Activated B cell treated with CpG ODN at 0.5 μM for 24 hours (primary cell): ENCODE measurements around the gene FDXACB1. TPM values are rescaled to one million over a fixed set of nuclear protein-coding genes. Genes with fewer than 3 reads are reported as not detected.

ENCODE experiments used
- ATAC-seq: fragments of 200-7000 bp; cut with Tn5 transposase; one replicate; pipeline ENCODE4 v1.10.0; 2021; ENCODE audit warnings: low read depth, mild to moderate bottlenecking, moderate library complexity
- CTCF ChIA-PET: fragments of 350-600 bp; sonication (Branson Sonifier 250); formaldehyde crosslinking; loops from one replicate; lab custom pipeline; 2021; ENCODE audit warnings: antibody characterized with exemption; lab: Charles Lee
- POLR2A ChIA-PET: fragments of 350-600 bp; sonication (Branson Sonifier 250); formaldehyde crosslinking; loops from one replicate; lab custom pipeline; 2021; ENCODE audit warnings: antibody characterized with exemption; lab: Charles Lee
- DNase-seq: peaks from one replicate; pipeline ENCODE4 v3.0.0; 2022
- H3K27ac Mint-ChIP-seq: one replicate; pipeline ENCODE4 v1.8.0; 2020; ENCODE audit warnings: mixed read lengths
- H3K27me3 Mint-ChIP-seq: one replicate; pipeline ENCODE4 v1.8.0; 2021; ENCODE audit warnings: mixed read lengths
- H3K36me3 Mint-ChIP-seq: one replicate; pipeline ENCODE4 v1.8.0; 2021; ENCODE audit warnings: low read depth, mixed read lengths
- H3K4me1 Mint-ChIP-seq: one replicate; pipeline ENCODE4 v1.8.0; 2021; ENCODE audit warnings: mixed read lengths
- H3K4me3 Mint-ChIP-seq: one replicate; pipeline ENCODE4 v1.8.0; 2020; ENCODE audit warnings: mild to moderate bottlenecking, mixed read lengths
- H3K9me3 Mint-ChIP-seq: one replicate; pipeline ENCODE4 v1.8.0; 2020; ENCODE audit warnings: mixed read lengths
- intact Hi-C: fragments of 100-400 bp; cut with micrococcal nuclease; formaldehyde crosslinking; loops from one replicate; pipeline ENCODE4 v1.15.1; 2024
- total RNA-seq: library from RNA; stranded (reverse); gene quantifications from 2 replicates; pipeline ENCODE4 v1.2.3, GENCODE V29; 2022
- TF ChIP-seq, protein P1 (sequence below): fragments of 200-600 bp; IDR thresholded peaks from one replicate; pipeline ENCODE4 v1.8.0; 2022; ENCODE audit warnings: antibody characterized with exemption, mild to moderate bottlenecking

The FDXACB1 gene
- total RNA-seq, 1 donor from 2014 or later: 7.4 TPM

DNA sequence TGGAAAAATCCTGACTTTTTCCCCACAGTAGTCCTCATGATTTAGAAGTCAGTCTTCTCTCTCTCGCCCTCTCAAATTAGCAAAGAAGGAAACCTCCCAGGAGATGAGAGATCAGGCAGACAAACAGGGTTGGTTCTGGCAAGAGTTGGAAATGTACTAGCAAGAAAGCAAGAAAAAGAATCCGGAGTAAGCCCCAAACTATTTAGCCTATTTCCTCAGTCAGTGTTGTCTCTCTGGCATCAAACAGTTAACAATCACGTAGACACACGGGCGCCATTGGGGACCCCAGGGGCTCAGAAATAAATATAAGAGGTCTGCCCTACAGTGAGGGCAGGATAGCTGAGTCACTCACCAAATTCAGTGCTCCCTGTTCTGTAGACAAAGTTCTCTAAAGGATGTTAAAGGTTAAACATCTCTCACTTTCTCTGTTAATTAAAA, 44.4 kb upstream of the FDXACB1 start:
- ChIA-PET CTCF (no interaction called here), POLR2A (no interaction called here)
- intact Hi-C loops: loop anchor here (10.0 kb wide), 1 partner anchor 1391 kb away; the partner anchor contains the start of gene TTC12
- H3K4me1 Mint-ChIP-seq: peaks cover 17% of the 10 kb centered on the region
- TF ChIP-seq, protein P1, sequence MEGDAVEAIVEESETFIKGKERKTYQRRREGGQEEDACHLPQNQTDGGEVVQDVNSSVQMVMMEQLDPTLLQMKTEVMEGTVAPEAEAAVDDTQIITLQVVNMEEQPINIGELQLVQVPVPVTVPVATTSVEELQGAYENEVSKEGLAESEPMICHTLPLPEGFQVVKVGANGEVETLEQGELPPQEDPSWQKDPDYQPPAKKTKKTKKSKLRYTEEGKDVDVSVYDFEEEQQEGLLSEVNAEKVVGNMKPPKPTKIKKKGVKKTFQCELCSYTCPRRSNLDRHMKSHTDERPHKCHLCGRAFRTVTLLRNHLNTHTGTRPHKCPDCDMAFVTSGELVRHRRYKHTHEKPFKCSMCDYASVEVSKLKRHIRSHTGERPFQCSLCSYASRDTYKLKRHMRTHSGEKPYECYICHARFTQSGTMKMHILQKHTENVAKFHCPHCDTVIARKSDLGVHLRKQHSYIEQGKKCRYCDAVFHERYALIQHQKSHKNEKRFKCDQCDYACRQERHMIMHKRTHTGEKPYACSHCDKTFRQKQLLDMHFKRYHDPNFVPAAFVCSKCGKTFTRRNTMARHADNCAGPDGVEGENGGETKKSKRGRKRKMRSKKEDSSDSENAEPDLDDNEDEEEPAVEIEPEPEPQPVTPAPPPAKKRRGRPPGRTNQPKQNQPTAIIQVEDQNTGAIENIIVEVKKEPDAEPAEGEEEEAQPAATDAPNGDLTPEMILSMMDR: no peak
- no peak overlapping the region for H3K4me3 Mint-ChIP-seq
- ATAC-seq: no peak
- no peaks in the 10 kb centered on the region for H3K36me3 Mint-ChIP-seq
- peaks cover 4% of the 10 kb centered on the region for H3K27me3 Mint-ChIP-seq
- DNase-seq: no peak
- no peaks in the 10 kb centered on the region for H3K9me3 Mint-ChIP-seq
- H3K27ac Mint-ChIP-seq: no peak overlapping the region

DNA sequence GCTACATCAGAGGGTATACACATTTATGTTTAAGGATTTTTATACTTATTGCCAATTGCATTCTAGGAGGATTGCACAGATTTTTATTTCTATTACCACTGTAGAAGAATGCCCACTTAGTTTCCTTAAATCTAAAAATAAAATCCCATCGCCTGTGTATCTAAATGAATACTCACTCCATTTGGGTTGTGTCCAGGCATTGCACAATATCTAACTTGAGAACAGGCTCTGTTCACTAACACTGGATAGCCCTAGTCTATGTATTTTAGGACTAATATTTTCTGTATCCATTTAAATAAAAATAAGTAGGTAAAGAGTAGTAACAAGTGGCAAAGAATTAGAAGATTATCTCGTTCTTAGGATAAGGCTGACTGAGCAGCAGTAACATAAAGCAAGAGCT, 43.8 kb upstream of the FDXACB1 start:
- Mint-ChIP-seq H3K9me3 (no peaks in the 10 kb centered on the region), H3K27ac (no peak overlapping the region), H3K27me3 (peaks cover 9% of the 10 kb centered on the region), H3K4me3 (no peak overlapping the region), H3K36me3 (no peaks in the 10 kb centered on the region), H3K4me1 (peaks cover 17% of the 10 kb centered on the region)
- CTCF ChIA-PET: no interaction called here
- DNase-seq: no peak
- TF ChIP-seq, protein P1: no peak
- POLR2A ChIA-PET: no interaction called here
- intact Hi-C loops: loop anchor here (10.0 kb wide), 1 partner anchor 1392 kb away; the partner anchor contains the start of gene TTC12
- no peak for ATAC-seq

DNA sequence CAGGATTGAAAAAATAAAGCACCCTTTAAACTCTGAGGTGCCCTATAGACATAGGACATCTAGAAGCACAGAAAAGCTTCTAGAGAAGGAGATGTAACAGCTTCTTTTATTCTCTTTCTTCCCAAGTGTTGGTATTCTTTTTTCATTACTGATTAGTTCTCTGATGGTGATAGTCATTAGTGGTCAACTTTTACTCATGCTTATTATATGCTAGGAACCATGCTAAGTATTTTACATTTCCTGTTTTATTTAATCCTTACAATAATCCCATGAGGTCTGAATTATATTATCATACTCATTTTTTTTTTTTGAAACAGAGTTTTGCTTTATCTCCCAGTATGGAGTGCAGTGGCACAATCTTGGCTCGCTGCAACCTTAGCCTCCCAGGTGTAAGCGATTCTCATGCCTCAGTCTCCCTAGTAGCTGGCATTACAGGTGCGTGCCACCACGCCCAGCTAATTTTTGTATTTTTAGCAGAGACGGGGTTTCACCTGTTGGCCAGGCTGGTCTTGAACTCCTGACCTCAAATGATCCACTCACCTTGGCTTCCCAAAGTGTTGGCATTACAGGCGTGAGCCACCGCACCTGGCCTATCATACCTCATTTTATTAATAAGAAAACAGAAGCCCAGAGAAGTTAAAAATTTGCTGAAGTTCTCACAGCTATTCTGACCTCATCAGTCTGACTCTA, 42.7 kb upstream of the FDXACB1 start:
- Mint-ChIP-seq H3K27me3 (peaks cover 11% of the 10 kb centered on the region), H3K4me1 (peaks cover 11% of the 10 kb centered on the region), H3K9me3 (no peaks in the 10 kb centered on the region), H3K36me3 (no peaks in the 10 kb centered on the region), H3K4me3 (no peak overlapping the region), H3K27ac (no peak overlapping the region)
- intact Hi-C loops: loop anchor here (10.0 kb wide), 1 partner anchor 1393 kb away; the partner anchor contains the start of gene TTC12
- CTCF ChIA-PET: no interaction called here
- DNase-seq (no peak), ATAC-seq (no peak)
- TF ChIP-seq, protein P1: no peak
- POLR2A ChIA-PET: no interaction called here

DNA sequence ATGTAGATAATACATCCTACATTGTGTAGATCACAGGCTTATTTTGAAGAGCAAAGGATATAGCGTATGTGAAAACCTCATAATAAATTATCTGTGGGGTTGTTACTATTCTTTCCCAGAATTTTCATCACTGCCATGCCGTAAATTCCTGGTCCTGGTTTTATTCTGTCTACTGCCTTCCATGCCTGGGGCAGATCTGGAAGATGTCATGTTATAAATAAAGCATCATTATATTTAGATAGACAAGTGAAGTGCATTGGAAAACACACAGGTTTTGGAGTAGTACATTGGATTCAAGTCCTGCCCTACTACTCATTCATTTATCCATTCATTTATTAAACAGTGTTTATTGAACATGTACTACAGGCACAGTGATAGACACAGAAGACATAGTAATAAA, 41.9 kb upstream of the FDXACB1 start:
- POLR2A ChIA-PET: interaction anchor here (0.7 kb wide), 1 partner anchor 38 kb away, joined by 5 read pairs; no protein-coding TSS in a partner anchor
- DNase-seq: no peak
- Mint-ChIP-seq H3K4me3 (no peak overlapping the region), H3K27me3 (peaks cover 17% of the 10 kb centered on the region), H3K27ac (no peak overlapping the region), H3K36me3 (no peaks in the 10 kb centered on the region), H3K9me3 (no peaks in the 10 kb centered on the region), H3K4me1 (peaks cover 4% of the 10 kb centered on the region)
- TF ChIP-seq, protein P1: no peak
- no peak for ATAC-seq
- intact Hi-C loops: loop anchor here (10.0 kb wide), 1 partner anchor 1394 kb away; the partner anchor contains the start of gene TTC12
- CTCF ChIA-PET: no interaction called here

DNA sequence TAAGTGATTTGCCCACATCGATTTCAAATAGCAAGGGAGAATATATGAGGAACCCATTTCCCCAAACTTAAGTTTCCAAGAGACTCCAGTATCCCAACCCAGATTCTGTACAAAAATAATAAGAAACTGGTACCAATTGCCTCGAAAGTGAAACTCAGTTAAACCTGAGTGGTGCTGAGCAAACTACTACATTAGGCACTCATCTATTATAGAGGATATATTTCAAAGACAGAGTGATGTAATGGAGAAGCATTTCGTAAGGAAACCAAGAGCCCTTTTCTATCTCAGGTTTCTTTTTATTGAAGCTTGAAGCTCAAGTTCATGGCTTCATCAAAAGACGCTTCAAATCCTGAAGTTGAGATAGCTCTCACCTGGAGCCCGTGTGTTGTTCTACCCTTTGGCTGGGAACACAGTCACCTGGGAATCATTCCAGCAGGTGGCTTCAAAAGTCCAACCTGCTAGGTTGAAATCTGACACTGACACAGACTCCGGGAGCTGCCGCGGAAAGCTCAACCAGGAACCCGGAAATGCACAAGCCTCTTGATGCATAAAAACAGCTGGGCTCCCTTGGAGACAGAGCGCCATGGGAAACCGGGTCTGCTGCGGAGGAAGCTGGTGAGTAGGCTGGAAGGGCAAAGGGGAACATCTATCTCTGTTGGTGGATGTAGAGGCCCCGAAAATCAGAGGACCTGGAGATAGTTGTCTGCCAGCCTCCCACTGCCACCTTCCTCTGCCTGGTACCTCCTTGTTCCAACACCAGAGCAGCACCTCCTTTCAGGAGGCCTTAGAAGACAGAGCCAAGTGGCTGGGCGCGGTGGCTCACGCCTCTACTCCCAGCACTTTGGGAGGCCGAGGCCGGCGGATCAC, 39.7 kb upstream of the FDXACB1 start, which contains the start of gene C11orf52:
Gene C11orf52, plus strand, starts transcription at position 524 of the 867 bp plus-strand sequence. Its CDS starts 60 bp downstream, at position 584.
- no peak within 1 kb of the TSS for H3K4me3 Mint-ChIP-seq
- no peaks in the 10 kb centered on the region for H3K36me3 Mint-ChIP-seq
- no peaks in the 10 kb centered on the region for H3K9me3 Mint-ChIP-seq
- no peak within 1 kb of the TSS for H3K27ac Mint-ChIP-seq
- intact Hi-C loops: no loop called here
- H3K4me1 Mint-ChIP-seq: no peaks in the 10 kb centered on the region
- ATAC-seq: no peak
- POLR2A ChIA-PET: no interaction called here
- peaks cover 31% of the 10 kb centered on the region for H3K27me3 Mint-ChIP-seq
- DNase-seq: no peak
- CTCF ChIA-PET: no interaction called here
- TF ChIP-seq, protein P1: no peak
